ENCODE results near the gene SNX19. TPM values are rescaled to one million over a fixed set of nuclear protein-coding genes. Genes with fewer than 3 reads are reported as not detected.

SNX19 gene
- total RNA-seq, 1 donor from 2014 or later: 32.8 TPM

DNA sequence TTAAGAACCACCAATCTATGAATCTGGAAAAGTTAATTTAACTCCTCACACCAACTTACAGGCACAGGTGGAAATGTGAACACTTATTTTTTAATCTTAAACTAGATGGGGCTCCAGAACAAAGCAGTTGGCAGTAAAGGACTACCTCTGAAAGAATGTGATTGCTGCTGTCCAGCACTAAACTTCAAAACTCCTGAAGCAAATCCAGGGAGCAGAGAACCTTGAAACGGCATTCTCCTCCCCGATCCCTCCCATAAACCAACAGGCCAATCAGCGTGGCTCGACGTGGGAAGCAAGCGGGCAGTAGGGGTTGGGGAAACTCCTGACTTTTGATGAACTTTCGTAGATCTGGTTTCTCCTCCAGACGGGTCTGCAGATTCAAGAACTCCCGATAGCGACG lies 5.0 kb downstream of the SNX19 start:
- no peak for TF ChIP-seq CTCF (IDR thresholded peaks at IDR 0.05)
- TF ChIP-seq EZH2 (IDR thresholded peaks at IDR 0.05): no peak
- no peak for TF ChIP-seq EZH2phosphoT487 (IDR thresholded peaks at IDR 0.05)

DNA sequence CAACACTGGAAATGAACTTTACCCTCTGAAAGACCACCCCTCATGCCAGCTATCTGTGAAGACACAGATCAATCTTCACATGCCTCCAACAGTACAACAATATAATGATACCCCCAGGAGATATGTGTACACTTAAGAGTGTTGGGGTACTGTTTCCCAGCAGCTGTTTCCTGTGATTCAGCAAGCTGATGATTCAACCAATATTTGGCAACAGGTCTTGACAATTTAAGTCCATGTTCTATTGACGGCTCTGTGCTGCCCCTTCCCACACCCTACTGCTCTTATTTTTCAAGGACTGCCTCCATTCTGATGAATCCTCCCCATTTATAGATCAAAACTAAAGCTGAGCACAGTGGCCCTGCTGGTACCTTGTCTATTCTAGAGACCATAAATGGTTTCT lies 6.6 kb downstream of the SNX19 start:
- H3K27ac ChIP-seq: no peak overlapping the region
- DNase-seq (ENCODE audit: low spot score): no peak
- Mint-ChIP-seq H3K27ac (no peak overlapping the region), H3K36me3 (peaks cover 19% of the 10 kb centered on the region), H3K9me3 (no peaks in the 10 kb centered on the region), H3K4me3 (no peak overlapping the region), H3K4me1 (peaks cover 7% of the 10 kb centered on the region), H3K27me3 (ENCODE audit: insufficient read depth, low read depth) (no peaks in the 10 kb centered on the region)
- TF ChIP-seq EZH2 (IDR thresholded peaks at IDR 0.05) (no peak), EZH2phosphoT487 (IDR thresholded peaks at IDR 0.05) (no peak), CTCF (IDR thresholded peaks at IDR 0.05) (no peak)
- no peaks in the 10 kb centered on the region for H3K9me3 ChIP-seq (ENCODE audit: low read depth)
- H3K27me3 ChIP-seq: no peaks in the 10 kb centered on the region
- H3K79me2 ChIP-seq (ENCODE audit: low read depth): peaks cover 14% of the 10 kb centered on the region
- H3F3A ChIP-seq (ENCODE audit: low read depth): no peaks in the 10 kb centered on the region
- peaks cover 8% of the 10 kb centered on the region for H3K36me3 ChIP-seq
- no peak overlapping the region for H3K4me3 ChIP-seq
- no peak overlapping the region for H3K9ac ChIP-seq
- H3K4me1 ChIP-seq: peaks cover 4% of the 10 kb centered on the region
- no peak overlapping the region for H2AFZ ChIP-seq (replicated peaks)
- peaks cover 19% of the 10 kb centered on the region for H4K20me1 ChIP-seq (ENCODE audit: low read depth)
- no peak overlapping the region for H3K4me2 ChIP-seq

More for the DNA sequence above, 5.0 kb downstream of the SNX19 start:
- H3K27ac ChIP-seq: no peak overlapping the region
- peaks cover 26% of the 10 kb centered on the region for H4K20me1 ChIP-seq (ENCODE audit: low read depth)
- H3K9me3 Mint-ChIP-seq: no peaks in the 10 kb centered on the region
- no peak overlapping the region for H3K27ac Mint-ChIP-seq
- peaks cover 29% of the 10 kb centered on the region for H3K79me2 ChIP-seq (ENCODE audit: low read depth)
- H2AFZ ChIP-seq (replicated peaks): no peak overlapping the region
- no peaks in the 10 kb centered on the region for H3F3A ChIP-seq (ENCODE audit: low read depth)
- H3K4me2 ChIP-seq: no peak overlapping the region
- H3K9ac ChIP-seq: no peak overlapping the region
- DNase-seq (ENCODE audit: low spot score): no peak
- no peak overlapping the region for H3K4me3 ChIP-seq
- no peaks in the 10 kb centered on the region for H3K27me3 ChIP-seq
- peaks cover 14% of the 10 kb centered on the region for H3K36me3 Mint-ChIP-seq
- no peaks in the 10 kb centered on the region for H3K9me3 ChIP-seq (ENCODE audit: low read depth)
- H3K4me1 Mint-ChIP-seq: peaks cover 10% of the 10 kb centered on the region
- peaks cover 8% of the 10 kb centered on the region for H3K36me3 ChIP-seq
- peaks cover 9% of the 10 kb centered on the region for H3K4me1 ChIP-seq
- H3K4me3 Mint-ChIP-seq: no peak overlapping the region
- H3K27me3 Mint-ChIP-seq (ENCODE audit: insufficient read depth, low read depth): no peaks in the 10 kb centered on the region

- no peaks in the 10 kb centered on the region for H3K27me3 Mint-ChIP-seq (ENCODE audit: insufficient read depth, low read depth)
- Histone ChIP-seq H3K9me3 (ENCODE audit: low read depth) (no peaks in the 10 kb centered on the region), H3K79me2 (ENCODE audit: low read depth) (peaks cover 14% of the 10 kb centered on the region), H3F3A (ENCODE audit: low read depth) (no peaks in the 10 kb centered on the region), H3K27ac (no peak overlapping the region), H3K36me3 (peaks cover 8% of the 10 kb centered on the region), H3K4me3 (no peak overlapping the region), H3K27me3 (no peaks in the 10 kb centered on the region), H3K4me2 (no peak overlapping the region), H2AFZ (replicated peaks) (no peak overlapping the region), H3K4me1 (peaks cover 4% of the 10 kb centered on the region), H3K9ac (no peak overlapping the region), H4K20me1 (ENCODE audit: low read depth) (peaks cover 19% of the 10 kb centered on the region)
- no peak overlapping the region for H3K4me3 Mint-ChIP-seq
- H3K27ac Mint-ChIP-seq: no peak overlapping the region
- TF ChIP-seq CTCF (IDR thresholded peaks at IDR 0.05) (no peak), EZH2 (IDR thresholded peaks at IDR 0.05) (no peak), EZH2phosphoT487 (IDR thresholded peaks at IDR 0.05) (no peak)
- DNase-seq (ENCODE audit: low spot score): no peak
- no peaks in the 10 kb centered on the region for H3K9me3 Mint-ChIP-seq
- H3K4me1 Mint-ChIP-seq: peaks cover 4% of the 10 kb centered on the region
- H3K36me3 Mint-ChIP-seq: peaks cover 22% of the 10 kb centered on the region
Measured at GRCh38 chr11:130908770-130909625, 7.3 kb downstream of the SNX19 start.

All from neural progenitor cell (in vitro differentiated cells).